CD4-positive, alpha-beta T cell (primary cell): Measurements from ENCODE around the gene STAB1. TPM values are rescaled to one million over a fixed set of nuclear protein-coding genes. Genes with fewer than 3 reads are reported as not detected.

Source experiments
- ATAC-seq: fragments of 200-7000 bp; cut with Tn5 transposase; one replicate; pipeline ENCODE4 v1.10.0; 2022; ENCODE audit warnings: mild to moderate bottlenecking; ENCODE audit not compliant: poor library complexity
- CTCF ChIA-PET: fragments of 350-600 bp; sonication (Branson Sonifier 250); formaldehyde crosslinking; loops from one replicate; lab custom pipeline; 2021; ENCODE audit warnings: antibody characterized with exemption, inconsistent platforms; lab: Charles Lee
- POLR2A ChIA-PET: fragments of 350-600 bp; sonication (Branson Sonifier 250); formaldehyde crosslinking; loops from one replicate; lab custom pipeline; 2021; ENCODE audit warnings: antibody characterized with exemption, inconsistent platforms; lab: Charles Lee
- DNase-seq, 14 experiments: peaks; one replicate each; pipeline ENCODE4 v3.0.0-alpha.2; 2013 to 2020; ENCODE audit warnings: mixed read lengths in 2 of 14
- H3K27ac ChIP-seq, 2 donors: one replicate each; pipeline versions ENCODE4 v1.5.1 to v1.7.0; 2013; ENCODE audit warnings: low read length in 2 of 2, low read depth in 1 of 2, mild to moderate bottlenecking in 1 of 2
- H3K27me3 ChIP-seq, 2 experiments: 1 replicate in 1 of 2; 2 replicates in 1 of 2; pipeline versions ENCODE4 v1.6.1 to v1.7.0; 2013; ENCODE audit warnings: low read length in 2 of 2, control low read depth in 1 of 2, mild to moderate bottlenecking in 1 of 2, moderate library complexity in 1 of 2; ENCODE audit not compliant: insufficient read depth in 2 of 2, control insufficient read depth in 1 of 2
- H3K36me3 ChIP-seq: one replicate; pipeline ENCODE4 v1.6.1; 2013; ENCODE audit warnings: low read length, control low read depth; ENCODE audit not compliant: insufficient read depth
- H3K4me1 ChIP-seq: one replicate; pipeline ENCODE4 v1.6.1; 2013; ENCODE audit warnings: low read length, control low read depth; ENCODE audit not compliant: insufficient read depth
- H3K4me3 ChIP-seq: one replicate; pipeline ENCODE4 v1.5.1; 2013; ENCODE audit warnings: mild to moderate bottlenecking, low read length, moderate library complexity
- H3K9me3 ChIP-seq, 2 experiments: 1 replicate in 1 of 2; 2 replicates in 1 of 2; pipeline versions ENCODE4 v1.6.1 to v1.7.0; 2013; ENCODE audit warnings: low read length in 2 of 2, mild to moderate bottlenecking in 2 of 2, control low read depth in 1 of 2, moderate library complexity in 1 of 2; ENCODE audit not compliant: control insufficient read depth in 1 of 2, insufficient read depth in 1 of 2
- H3K27ac Mint-ChIP-seq: one replicate; pipeline ENCODE4 v1.8.0; 2020; ENCODE audit warnings: mixed read lengths
- H3K27me3 Mint-ChIP-seq: one replicate; pipeline ENCODE4 v1.8.0; 2021; ENCODE audit warnings: mixed read lengths
- H3K36me3 Mint-ChIP-seq: one replicate; pipeline ENCODE4 v1.8.0; 2021; ENCODE audit warnings: low read depth, mixed read lengths
- H3K4me1 Mint-ChIP-seq: one replicate; pipeline ENCODE4 v1.8.0; 2021; ENCODE audit warnings: low read depth, mixed read lengths
- H3K4me3 Mint-ChIP-seq: one replicate; pipeline ENCODE4 v1.8.0; 2020; ENCODE audit warnings: mild to moderate bottlenecking, mixed read lengths
- H3K9me3 Mint-ChIP-seq: one replicate; pipeline ENCODE4 v1.8.0; 2020; ENCODE audit warnings: mixed read lengths
- intact Hi-C, 2 experiments: fragments of 100-400 bp; cut with DNase I in 1 of 2; cut with micrococcal nuclease in 1 of 2; formaldehyde crosslinking; loops; one replicate each; pipeline versions ENCODE4 v1.15.1 to v1.9.0; 2023 to 2025; cut with DNase I, micrococcal nuclease
- total RNA-seq, 174 experiments: library from RNA in 2 of 174; stranded (reverse) in 2 of 174; gene quantifications; one replicate each; pipeline ENCODE4 v1.2.3 and lab custom pipeline; 2021 to 2026
- TF ChIP-seq, protein P1 (sequence below): fragments of 200-600 bp; IDR thresholded peaks from one replicate; pipeline ENCODE4 v1.8.0; 2022; ENCODE audit warnings: antibody characterized with exemption, mild to moderate bottlenecking

Gene STAB1
- total RNA-seq, 2 experiments from 2014 or later: 1.5 to 2.5 TPM

DNA sequence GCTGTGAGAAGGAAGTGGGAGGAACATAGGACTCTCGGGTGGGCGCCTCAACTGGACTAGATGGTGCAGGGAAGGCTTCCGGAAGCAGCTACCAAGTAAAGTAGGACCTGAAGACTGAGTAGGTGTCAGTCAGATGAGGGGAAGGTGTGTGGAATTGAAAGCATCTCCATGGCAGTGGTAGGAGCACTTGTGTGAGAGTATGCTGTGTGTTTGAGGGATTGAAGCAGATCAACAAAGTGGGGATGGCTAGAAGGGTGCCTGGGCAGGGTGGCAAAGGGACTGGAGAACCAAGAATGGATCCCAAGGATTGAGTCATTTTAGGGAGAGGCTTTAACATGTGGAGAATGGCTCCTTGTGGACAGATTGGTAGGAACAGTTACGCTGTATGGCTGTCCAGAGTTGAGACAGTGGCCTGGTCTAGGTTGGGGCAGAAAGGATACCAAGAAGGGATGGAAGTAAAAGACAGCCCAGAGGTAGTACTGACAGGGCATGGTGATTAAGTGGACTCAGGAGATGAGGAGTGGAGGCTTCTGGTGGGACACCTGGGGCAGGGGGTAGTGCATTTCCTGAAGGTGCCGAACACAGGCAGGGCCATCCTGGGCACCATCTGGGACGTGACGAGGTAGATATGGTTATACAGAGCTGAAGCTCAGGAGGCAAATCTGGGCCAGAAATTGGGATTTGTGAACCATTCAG lies 42.7 kb downstream of the STAB1 start:
- peak overlapping the region; percentile 95 for H3K27ac Mint-ChIP-seq
- H3K27me3 ChIP-seq: peaks cover 0 to 1% of the 10 kb centered on the region in 2 experiments
- no peaks in the 10 kb centered on the region for H3K9me3 ChIP-seq
- no peaks in the 10 kb centered on the region for H3K9me3 Mint-ChIP-seq
- intact Hi-C loops: loop anchor here in 1 of 2 experiments (2.0 to 10.0 kb wide), 5 partner anchors 147 to 1973 kb away; partner anchors contain the start of genes ALAS1, C3orf18, DUSP7 and HEMK1
- H3K4me3 Mint-ChIP-seq: peak overlapping the region; percentile 99
- TF ChIP-seq, protein P1, sequence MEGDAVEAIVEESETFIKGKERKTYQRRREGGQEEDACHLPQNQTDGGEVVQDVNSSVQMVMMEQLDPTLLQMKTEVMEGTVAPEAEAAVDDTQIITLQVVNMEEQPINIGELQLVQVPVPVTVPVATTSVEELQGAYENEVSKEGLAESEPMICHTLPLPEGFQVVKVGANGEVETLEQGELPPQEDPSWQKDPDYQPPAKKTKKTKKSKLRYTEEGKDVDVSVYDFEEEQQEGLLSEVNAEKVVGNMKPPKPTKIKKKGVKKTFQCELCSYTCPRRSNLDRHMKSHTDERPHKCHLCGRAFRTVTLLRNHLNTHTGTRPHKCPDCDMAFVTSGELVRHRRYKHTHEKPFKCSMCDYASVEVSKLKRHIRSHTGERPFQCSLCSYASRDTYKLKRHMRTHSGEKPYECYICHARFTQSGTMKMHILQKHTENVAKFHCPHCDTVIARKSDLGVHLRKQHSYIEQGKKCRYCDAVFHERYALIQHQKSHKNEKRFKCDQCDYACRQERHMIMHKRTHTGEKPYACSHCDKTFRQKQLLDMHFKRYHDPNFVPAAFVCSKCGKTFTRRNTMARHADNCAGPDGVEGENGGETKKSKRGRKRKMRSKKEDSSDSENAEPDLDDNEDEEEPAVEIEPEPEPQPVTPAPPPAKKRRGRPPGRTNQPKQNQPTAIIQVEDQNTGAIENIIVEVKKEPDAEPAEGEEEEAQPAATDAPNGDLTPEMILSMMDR: no peak
- H3K4me1 Mint-ChIP-seq: peaks cover 64% of the 10 kb centered on the region
- peaks cover 16% of the 10 kb centered on the region for H3K36me3 ChIP-seq
- peaks cover 52% of the 10 kb centered on the region for H3K4me1 ChIP-seq
- no peaks in the 10 kb centered on the region for H3K27me3 Mint-ChIP-seq
- no peak overlapping the region for H3K27ac ChIP-seq
- H3K36me3 Mint-ChIP-seq: peaks cover 32% of the 10 kb centered on the region
- POLR2A ChIA-PET: no interaction called here
- peak overlapping the region; percentile 92 for H3K4me3 ChIP-seq
- ATAC-seq: no peak
- CTCF ChIA-PET: no interaction called here
- DNase-seq: peak in 1 of 14 experiments; percentile 12

DNA sequence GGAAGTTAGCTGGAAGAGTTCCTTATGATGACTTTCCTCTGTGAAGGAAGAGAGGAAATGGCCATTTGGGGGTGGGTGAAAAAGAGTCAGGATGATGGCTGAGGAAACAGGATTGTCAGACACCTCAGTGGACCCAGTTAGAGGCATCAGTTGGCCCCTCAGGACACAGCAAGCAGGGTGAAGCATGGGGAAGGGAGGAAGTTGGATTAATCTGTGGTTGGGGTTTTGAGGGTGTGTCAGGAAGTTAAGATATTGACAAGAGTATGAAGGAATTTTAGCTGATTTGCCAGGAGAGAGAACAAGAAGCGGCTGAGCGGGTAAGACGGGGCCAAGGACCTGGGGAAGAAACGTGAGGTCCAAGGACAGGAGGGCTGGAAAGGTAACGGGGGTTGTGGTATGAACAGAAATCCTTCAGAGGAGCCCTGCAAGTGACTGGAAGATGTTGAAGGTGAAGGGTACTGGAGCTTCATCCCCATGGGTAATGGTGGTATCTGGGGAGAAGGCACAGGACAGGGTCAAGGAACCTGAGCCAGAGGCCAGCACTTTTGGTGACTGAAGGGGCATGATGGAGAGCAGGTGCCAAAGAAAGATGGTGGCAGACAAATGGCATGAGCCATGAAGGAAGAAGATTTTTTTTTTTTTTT lies 44.0 kb downstream of the STAB1 start:
- H3K27ac Mint-ChIP-seq: peak overlapping the region; percentile 57
- H3K27ac ChIP-seq: peak overlapping the region in 1 of 2 donors; percentile 5
- no peak overlapping the region for H3K4me3 ChIP-seq
- ATAC-seq (no peak), DNase-seq (no peak)
- peak overlapping the region; percentile 71 for H3K4me3 Mint-ChIP-seq
- POLR2A ChIA-PET: no interaction called here
- peaks cover 64% of the 10 kb centered on the region for H3K4me1 Mint-ChIP-seq
- CTCF ChIA-PET: no interaction called here
- H3K27me3 Mint-ChIP-seq: no peaks in the 10 kb centered on the region
- H3K9me3 ChIP-seq: no peaks in the 10 kb centered on the region
- H3K4me1 ChIP-seq: peaks cover 45% of the 10 kb centered on the region
- peaks cover 38% of the 10 kb centered on the region for H3K36me3 Mint-ChIP-seq
- intact Hi-C loops: loop anchor here in 1 of 2 experiments (5.0 to 10.0 kb wide), 4 partner anchors 344 to 1974 kb away; partner anchors contain the start of genes ALAS1, C3orf18, DUSP7 and HEMK1
- no peaks in the 10 kb centered on the region for H3K27me3 ChIP-seq
- no peaks in the 10 kb centered on the region for H3K9me3 Mint-ChIP-seq
- peaks cover 16% of the 10 kb centered on the region for H3K36me3 ChIP-seq
- TF ChIP-seq, protein P1: no peak

DNA sequence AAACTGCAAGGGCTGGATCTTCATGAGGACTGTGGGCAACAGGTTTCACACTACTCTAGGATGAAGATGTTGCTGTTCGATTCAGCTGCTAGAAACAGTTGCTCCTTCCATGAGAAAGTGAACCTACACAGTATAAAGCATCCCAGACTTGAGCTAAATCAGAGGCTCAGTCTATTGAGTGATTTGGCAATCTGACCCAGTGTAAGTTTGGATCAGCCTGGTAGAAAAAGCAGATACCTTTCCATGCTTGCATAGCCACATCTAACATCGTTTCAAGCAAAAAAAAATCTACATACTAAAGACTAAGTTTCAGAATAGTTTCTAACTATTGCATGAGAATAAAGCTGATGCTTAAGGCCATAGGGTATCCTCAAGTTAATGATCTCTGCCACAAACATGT lies 45.9 kb downstream of the STAB1 start:
- H3K27ac Mint-ChIP-seq: peak overlapping the region; percentile 48
- DNase-seq: no peak
- no peak overlapping the region for H3K4me3 ChIP-seq
- intact Hi-C loops: no loop called here
- H3K9me3 ChIP-seq: no peaks in the 10 kb centered on the region
- TF ChIP-seq, protein P1: no peak
- H3K36me3 Mint-ChIP-seq: peaks cover 55% of the 10 kb centered on the region
- no peaks in the 10 kb centered on the region for H3K27me3 Mint-ChIP-seq
- no peak overlapping the region for H3K4me3 Mint-ChIP-seq
- ChIA-PET CTCF (interaction anchor here (0.6 kb wide), 1 partner anchor 36 kb away, joined by 7 read pairs; no protein-coding TSS in a partner anchor), POLR2A (no interaction called here)
- H3K4me1 Mint-ChIP-seq: peaks cover 64% of the 10 kb centered on the region
- H3K4me1 ChIP-seq: peaks cover 34% of the 10 kb centered on the region
- peaks cover 19% of the 10 kb centered on the region for H3K36me3 ChIP-seq
- H3K9me3 Mint-ChIP-seq: no peaks in the 10 kb centered on the region
- no peak for ATAC-seq
- no peak overlapping the region for H3K27ac ChIP-seq
- H3K27me3 ChIP-seq: no peaks in the 10 kb centered on the region
